Hippocampal formation (tissue), 2 donors: ENCODE results near the gene NCL.
A peak's percentile ranks its signal among the peaks of the same experiment; 100 is the strongest.
"Not testable (repeated sequence)": the region's sequence is repeated elsewhere in the genome, so short reads cannot be mapped to it uniquely, and the experiment has no call there.

Experiments
- DNase-seq, 2 donors: peaks; one replicate each; lab custom pipeline; 2025; lab: John Stamatoyannopoulos, UW

The NCL gene

DNA sequence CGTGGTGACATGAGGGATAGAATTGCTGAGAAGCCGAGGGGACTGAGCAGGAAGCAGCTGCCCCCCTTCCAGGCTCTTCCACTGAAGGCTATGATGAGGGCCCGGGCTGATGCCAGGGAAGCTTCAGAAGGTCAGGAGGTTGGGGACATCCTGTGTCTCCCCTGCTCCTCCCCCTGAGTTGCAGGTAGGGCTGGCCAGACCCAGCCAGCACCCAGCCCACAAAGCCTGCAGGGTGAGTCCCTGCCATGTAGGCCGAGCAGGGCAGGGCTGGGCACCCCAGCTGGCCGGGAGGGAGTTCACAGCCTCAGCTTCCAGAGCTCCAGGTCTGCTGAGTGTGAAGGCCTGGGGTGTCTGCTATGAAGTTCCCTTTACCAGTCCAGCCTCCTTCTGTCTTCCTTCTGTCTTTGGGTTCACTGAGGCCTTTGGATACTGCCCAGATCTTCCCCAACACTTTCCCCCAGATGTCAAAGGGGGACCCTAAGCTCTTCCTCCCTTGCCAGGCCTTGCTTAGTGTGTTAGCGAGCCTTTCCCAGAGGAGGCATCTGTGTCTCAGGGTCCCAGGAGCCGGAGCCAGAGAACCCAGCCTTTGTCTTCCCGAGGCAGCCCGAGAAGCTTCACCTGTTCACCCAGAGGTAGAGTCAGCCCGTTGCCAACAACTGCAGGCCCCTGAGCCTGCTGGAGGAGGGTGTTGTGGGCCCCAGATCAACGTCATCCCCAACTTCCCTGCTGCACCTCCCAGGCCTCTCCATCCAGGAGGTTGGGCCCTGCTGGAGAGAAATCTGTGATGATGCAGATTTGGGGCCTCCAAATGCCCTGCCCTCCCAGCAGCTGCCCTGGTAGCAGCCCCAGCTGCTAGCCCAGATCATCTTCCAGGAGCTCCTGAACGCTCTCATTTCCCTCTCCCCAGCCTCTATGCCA, 3.6 kb upstream of the NCL start:
- no peak for DNase-seq

DNA sequence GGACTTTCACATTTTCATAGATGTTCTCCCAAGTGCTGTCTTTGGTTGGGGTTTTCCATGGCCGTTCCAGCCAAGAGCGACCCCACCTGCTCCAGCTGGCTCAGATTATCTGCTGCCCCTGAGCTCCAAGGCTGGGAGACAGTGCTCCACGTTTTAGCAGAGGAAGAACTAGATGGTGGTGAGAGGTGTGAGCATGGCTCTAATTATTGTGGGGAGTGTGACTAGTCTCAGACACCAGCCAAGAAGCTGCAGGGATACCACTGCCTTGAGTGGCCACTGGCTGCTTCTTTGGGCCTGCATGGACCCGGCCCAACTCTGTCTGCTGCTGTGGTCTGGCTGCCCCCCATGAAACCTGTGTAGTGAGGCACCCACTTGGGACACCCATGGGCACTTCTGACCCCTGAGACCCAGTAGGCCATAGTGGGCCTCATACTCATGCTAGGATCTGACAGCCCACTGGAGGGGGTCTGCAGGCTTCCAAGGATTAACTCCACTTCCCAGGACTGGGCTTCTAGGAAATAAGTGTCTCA, 2.8 kb upstream of the NCL start:
- DNase-seq, result no peak

GRCh38 chr2:231464576-231465540, 574 bp upstream of the NCL start:
- DNase-seq, result peak; percentile 74 to 97

DNA sequence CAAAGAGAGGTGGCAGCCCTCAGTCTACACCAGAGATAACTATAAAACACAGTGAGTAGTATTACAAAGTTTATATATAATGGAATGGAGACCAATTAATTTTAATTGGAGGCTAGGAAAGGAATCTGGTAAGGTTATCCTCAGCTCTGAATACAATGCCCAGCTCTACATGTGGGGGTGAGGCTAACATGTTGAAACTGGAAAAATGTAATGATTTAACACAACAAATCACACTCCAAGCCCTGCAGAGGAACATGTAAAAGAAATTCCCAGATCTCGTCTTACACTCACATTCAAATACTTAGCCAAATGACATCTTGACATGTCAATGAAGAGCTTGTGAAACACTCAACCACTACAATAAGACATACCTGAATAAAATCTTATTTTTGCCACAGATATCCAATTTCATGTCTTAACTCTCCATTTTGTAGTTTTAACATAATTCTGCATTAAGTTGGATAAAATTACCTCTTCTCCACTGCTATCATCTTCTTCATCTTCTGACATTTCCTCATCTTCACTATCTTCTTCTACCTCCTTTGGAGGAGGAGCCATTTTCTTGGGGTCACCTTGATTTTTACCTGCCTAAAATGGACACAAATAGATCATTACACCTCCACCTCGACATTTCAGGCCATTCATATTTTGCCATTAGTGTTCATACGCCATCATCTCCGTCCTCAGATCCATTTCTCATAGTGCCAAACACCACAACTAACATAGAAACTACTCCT, 1.4 kb downstream of the NCL start:
- DNase-seq, result no peak

DNA sequence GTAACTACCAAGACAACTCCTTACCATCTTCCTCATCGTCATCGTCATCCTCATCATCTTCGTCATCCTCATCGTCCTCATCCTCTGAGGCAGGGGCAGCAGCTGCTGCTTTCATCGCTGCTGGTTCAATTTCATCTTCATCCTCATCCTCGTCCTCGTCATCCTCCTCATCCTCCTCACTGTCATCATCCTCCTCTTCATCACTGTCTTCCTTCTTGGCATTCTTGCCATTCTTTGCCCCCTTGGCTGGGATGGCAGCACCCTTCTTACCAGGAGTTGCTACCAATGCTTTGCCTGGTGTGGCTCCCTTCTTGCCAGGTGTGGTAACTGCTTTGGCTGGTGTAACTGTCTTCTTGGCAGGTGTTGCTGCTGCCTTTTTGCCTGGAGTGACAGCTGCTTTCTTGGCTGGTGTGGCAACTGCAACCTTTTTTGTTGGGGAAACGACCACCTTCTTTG, 2.7 kb downstream of the NCL start:
- no peak for DNase-seq

- not testable (repeated sequence) for DNase-seq
Measured at GRCh38 chr2:231460841-231461240, 3.4 kb downstream of the NCL start.

DNA sequence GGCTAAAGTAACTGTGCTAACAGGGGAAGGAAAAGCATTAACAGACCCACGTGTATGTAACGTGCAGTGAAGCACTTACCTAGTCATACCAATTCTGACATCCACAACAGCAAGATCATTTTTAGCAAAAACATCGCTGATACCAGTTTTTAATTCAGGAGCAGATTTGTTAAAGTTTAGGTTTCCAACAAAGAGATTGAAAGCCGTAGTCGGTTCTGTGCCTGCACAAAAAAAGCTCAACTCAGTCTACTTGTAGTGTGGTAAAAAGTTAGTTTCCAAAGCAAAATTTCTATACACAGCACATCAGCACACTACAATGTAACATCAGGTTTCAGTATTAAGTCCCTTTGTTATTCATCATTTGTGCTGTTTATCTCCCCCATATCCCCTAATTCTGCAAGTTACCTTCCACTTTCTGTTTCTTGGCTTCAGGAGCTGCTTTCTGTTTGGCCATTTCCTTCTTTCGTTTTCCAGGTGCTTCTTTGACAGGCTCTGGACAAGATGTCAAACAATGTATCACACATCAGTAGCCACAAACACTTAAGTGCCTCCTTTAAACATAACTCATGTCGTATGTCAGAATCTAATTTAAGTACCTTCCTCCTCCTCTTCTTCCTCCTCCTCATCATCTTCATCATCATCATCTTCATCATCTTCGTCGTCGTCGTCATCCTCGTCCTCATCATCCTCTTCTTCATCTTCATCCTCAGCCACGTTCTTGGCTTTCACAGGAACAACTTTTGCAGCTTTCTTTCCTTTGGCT, 4.0 kb downstream of the NCL start:
- DNase-seq, result no peak

GRCh38 chr2:231458368-231458767, 5.9 kb downstream of the NCL start:
- no peak for DNase-seq

DNA sequence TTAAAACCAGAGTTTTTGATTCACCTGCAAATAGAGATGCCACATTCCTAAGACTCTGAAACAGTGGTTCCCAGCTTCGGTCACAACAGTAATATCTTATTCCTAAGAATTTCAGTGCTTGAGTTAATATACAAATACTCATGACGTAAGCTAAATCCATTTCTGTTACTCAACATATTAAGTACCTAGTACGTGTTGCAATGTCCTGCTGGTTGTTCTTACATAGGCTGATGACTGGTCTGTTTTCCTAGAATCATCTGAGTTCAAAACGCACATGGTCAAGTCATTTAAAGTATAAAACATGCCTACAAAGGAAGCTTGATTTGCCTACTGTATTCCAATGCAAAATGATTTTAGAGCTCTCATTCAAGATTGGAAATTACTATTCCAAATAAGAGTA, 7.2 kb downstream of the NCL start:
- no peak for DNase-seq

DNA sequence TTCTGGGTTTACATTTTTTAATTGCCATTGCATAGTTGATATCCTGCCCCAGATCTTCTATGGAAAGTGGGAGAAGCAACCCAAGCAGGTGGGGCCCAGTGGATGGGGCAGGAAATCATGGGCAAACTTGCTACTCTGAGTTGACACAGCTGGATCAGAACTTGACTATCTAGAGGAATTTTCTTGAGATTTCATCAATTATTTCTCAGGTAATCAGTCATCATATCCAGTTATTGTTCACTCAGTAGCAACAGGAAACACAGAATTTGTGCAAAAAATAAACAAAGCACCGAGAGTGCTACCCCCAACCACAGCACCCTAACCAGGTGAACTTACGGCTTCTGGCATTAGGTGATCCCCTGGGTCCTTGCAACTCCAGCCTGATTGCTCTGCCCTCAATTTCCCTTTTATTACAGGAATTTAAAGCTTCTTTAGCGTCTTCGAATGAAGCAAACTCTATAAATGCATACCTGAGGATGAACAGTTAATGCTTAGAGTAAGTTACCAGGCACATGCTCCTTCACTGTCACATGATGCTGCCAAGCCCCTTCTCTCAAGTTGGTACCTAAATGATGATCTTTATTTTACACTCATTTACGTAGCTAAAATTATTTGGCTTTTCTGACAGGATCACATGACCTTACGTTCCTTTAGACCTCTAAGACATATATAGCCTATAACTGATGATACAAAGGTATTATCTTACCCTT, 7.8 kb downstream of the NCL start:
- no peak for DNase-seq

DNA sequence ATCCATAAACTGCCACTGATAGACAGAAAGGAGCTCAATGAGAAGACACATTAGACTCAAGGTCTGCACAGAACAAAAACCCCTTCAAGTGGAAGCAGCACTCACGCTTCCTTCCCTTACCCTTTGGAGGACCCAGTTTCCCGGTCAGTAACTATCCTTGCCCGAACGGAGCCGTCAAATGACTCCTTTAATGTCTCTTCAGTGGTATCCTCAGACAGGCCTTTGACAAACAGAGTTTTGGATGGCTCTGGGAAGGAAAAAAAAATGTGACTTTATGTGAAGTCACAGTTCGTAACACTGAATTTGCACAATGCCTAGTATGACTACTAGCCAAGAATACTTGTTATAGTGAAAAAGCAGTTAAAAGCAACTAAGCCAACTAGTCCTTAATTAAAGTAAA, 8.4 kb downstream of the NCL start:
- DNase-seq, result no peak

GRCh38 chr2:231455222-231455621, 9.1 kb downstream of the NCL start:
- no peak for DNase-seq

- DNase-seq, result no peak
Measured at GRCh38 chr2:231454361-231454791, 9.9 kb downstream of the NCL start.

GRCh38 chr2:231452799-231453508, 11.3 kb downstream of the NCL start:
- no peak for DNase-seq

DNA sequence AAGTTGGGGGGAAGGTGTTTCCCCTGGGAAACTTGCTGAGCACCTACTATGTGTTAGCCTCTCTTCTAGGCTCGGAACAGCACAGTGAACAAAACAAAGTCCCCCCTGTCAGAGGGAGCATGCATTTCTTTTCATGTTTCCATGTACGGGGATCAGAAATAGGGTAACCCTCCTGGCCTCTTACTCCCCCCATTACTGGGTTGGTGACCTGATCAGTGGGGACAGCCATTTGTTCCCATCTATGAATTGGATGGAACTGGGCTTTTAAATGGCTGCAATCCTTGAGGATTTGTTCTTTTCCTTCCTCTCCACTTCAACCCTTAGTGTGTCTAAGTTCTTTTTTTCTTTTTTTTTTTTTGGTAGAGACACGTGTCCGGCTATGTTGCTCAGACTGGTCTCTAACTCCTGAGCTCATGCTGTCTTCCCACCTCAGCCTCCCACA, 13.7 kb downstream of the NCL start:
- DNase-seq, result no peak

GRCh38 chr2:231449503-231450054, 14.7 kb downstream of the NCL start:
- DNase-seq, result no peak

- DNase-seq, result no peak
Measured at GRCh38 chr2:231436957-231437356, 27.3 kb downstream of the NCL start.

- DNase-seq, result no peak
Measured at GRCh38 chr2:231433990-231434389, 30.3 kb downstream of the NCL start.

DNA sequence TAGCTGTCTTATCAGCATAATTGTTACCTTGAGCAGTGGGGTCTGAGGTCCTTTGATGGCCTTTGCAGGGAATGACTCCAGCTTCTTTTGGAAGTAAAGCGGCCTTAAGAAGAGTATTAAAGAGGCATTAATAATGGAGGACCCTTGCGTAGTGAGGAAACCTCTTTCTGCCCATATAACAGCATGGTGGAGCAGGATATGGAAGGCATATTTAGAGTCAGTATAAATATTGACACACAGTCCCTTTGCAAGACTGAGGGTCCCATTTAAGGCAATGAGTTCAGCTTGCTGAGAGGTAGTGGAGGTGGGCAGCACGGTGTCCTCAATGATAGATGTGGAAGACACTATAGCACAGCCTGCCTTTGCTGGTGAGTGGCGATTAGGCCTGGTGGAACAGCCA, 32.7 kb downstream of the NCL start:
- DNase-seq, result no peak
